Neural progenitor cell (in vitro differentiated cells): Measurements from ENCODE around the gene FAM83F.

Experiments
- CTCF ChIP-seq: fragments of 200-600 bp; sonication (generic); IDR thresholded peaks from 2 replicates; pipeline ENCODE4 v1.5.1; 2017; ENCODE audit warnings: antibody characterized with exemption, mild to moderate bottlenecking
- EZH2 ChIP-seq: fragments of 200-600 bp; sonication (generic); IDR thresholded peaks from 2 replicates; pipeline ENCODE4 v1.6.1; 2017; ENCODE audit warnings: antibody characterized with exemption, mild to moderate bottlenecking, moderate library complexity
- EZH2phosphoT487 ChIP-seq: fragments of 200-600 bp; sonication (generic); IDR thresholded peaks from 2 replicates; pipeline ENCODE4 v1.6.1; 2017; ENCODE audit warnings: antibody characterized with exemption

GRCh38 chr22:39974065-39974464 is 20.7 kb upstream of the FAM83F start:
- TF ChIP-seq CTCF (no peak), EZH2phosphoT487 (no peak), EZH2 (no peak)
